NCI-H128 (cell line): ENCODE data around the gene KLHL7.
"Not testable (repeated sequence)": the region's sequence is repeated elsewhere in the genome, so short reads cannot be mapped to it uniquely, and the experiment has no call there.

Source experiments
- DNase-seq: peaks from one replicate; lab custom pipeline; 2025; ENCODE audit not compliant: unreplicated experiment; lab: John Stamatoyannopoulos, UW

The KLHL7 gene

GRCh38 chr7:23107781-23108180, 2.2 kb downstream of the KLHL7 start:
- no peak for DNase-seq

GRCh38 chr7:23108995-23109394, 3.4 kb downstream of the KLHL7 start:
- no peak for DNase-seq

GRCh38 chr7:23109470-23109869, 3.9 kb downstream of the KLHL7 start:
- no peak for DNase-seq

- no peak for DNase-seq
Measured at GRCh38 chr7:23114896-23115295, 9.3 kb downstream of the KLHL7 start.

GRCh38 chr7:23115991-23116390, 10.4 kb downstream of the KLHL7 start:
- no peak for DNase-seq

- no peak for DNase-seq
Measured at GRCh38 chr7:23117841-23118240, 12.3 kb downstream of the KLHL7 start.

GRCh38 chr7:23120106-23120505, 14.5 kb downstream of the KLHL7 start:
- no peak for DNase-seq

GRCh38 chr7:23121165-23121564, 15.6 kb downstream of the KLHL7 start:
- no peak for DNase-seq

- no peak for DNase-seq
Measured at GRCh38 chr7:23123007-23123406, 17.4 kb downstream of the KLHL7 start.

GRCh38 chr7:23123465-23123864, 17.9 kb downstream of the KLHL7 start:
- DNase-seq, result no peak

- DNase-seq, result no peak
Measured at GRCh38 chr7:23129036-23129435, 23.5 kb downstream of the KLHL7 start.

GRCh38 chr7:23131799-23132198, 26.2 kb downstream of the KLHL7 start:
- DNase-seq, result not testable (repeated sequence)

- no peak for DNase-seq
Measured at GRCh38 chr7:23133797-23134196, 28.2 kb downstream of the KLHL7 start.

GRCh38 chr7:23135755-23136154, 30.2 kb downstream of the KLHL7 start:
- no peak for DNase-seq

- DNase-seq, result no peak
Measured at GRCh38 chr7:23136216-23136615, 30.6 kb downstream of the KLHL7 start.

- no peak for DNase-seq
Measured at GRCh38 chr7:23157679-23158078, 52.1 kb downstream of the KLHL7 start.

GRCh38 chr7:23158546-23158945, 53.0 kb downstream of the KLHL7 start:
- no peak for DNase-seq

- no peak for DNase-seq
Measured at GRCh38 chr7:23161482-23161881, 55.9 kb downstream of the KLHL7 start.

GRCh38 chr7:23164846-23165245, 59.3 kb downstream of the KLHL7 start:
- DNase-seq, result no peak

- DNase-seq, result no peak
Measured at GRCh38 chr7:23165316-23165715, 59.7 kb downstream of the KLHL7 start.

- no peak for DNase-seq
Measured at GRCh38 chr7:23167691-23168090, 62.1 kb downstream of the KLHL7 start.

GRCh38 chr7:23168111-23168885, 62.7 kb downstream of the KLHL7 start:
- no peak for DNase-seq

- DNase-seq, result no peak
Measured at GRCh38 chr7:23175938-23176337, 70.4 kb downstream of the KLHL7 start.
